Endothelial cell of umbilical vein (primary cell): ENCODE data around the gene SH3D19.

Source experiments
- EZH2 ChIP-seq: IDR thresholded peaks from 2 replicates; pipeline ENCODE4 v1.6.1; 2012; ENCODE audit warnings: borderline replicate concordance, low read depth, mild to moderate bottlenecking, moderate library complexity, low read length, inconsistent platforms; ENCODE audit not compliant: severe bottlenecking
- GATA2 ChIP-seq: IDR thresholded peaks from 2 replicates; pipeline ENCODE4 v1.7.0; 2011; ENCODE audit warnings: low read depth, mild to moderate bottlenecking, moderate library complexity, mixed read lengths, low read length; ENCODE audit not compliant: insufficient read length, insufficient read depth
- MYC ChIP-seq: IDR thresholded peaks from one replicate; pipeline ENCODE4 v1.6.1; 2011; ENCODE audit warnings: mild to moderate bottlenecking, low read depth, low read length
- POLR2A ChIP-seq: IDR thresholded peaks from 2 replicates; pipeline ENCODE4 v1.6.1; 2012; ENCODE audit warnings: low read depth, mild to moderate bottlenecking, control low read depth, low read length
- POLR2AphosphoS5 ChIP-seq: IDR thresholded peaks from 2 replicates; pipeline ENCODE4 v1.6.1; 2012; ENCODE audit warnings: low read depth, mild to moderate bottlenecking, control low read depth, low read length, moderate library complexity; ENCODE audit not compliant: insufficient read depth
- TF ChIP-seq, protein P1 (sequence below): IDR thresholded peaks from 2 replicates; pipeline ENCODE4 v1.6.1; 2011; ENCODE audit not compliant: insufficient read depth, insufficient read length
- TF ChIP-seq, protein P2 (sequence below), 2 donors: IDR thresholded peaks; 1 replicate in 1 of 2; 2 replicates in 1 of 2; pipeline ENCODE4 v1.5.1; 2011; ENCODE audit warnings: low read length in 2 of 2, mild to moderate bottlenecking in 2 of 2, moderate library complexity in 2 of 2, control low read depth in 1 of 2, inconsistent platforms in 1 of 2, low read depth in 1 of 2; ENCODE audit not compliant: insufficient read depth in 1 of 2; ENCODE audit errors: extremely low read depth in 1 of 2

- TF ChIP-seq, protein P1, sequence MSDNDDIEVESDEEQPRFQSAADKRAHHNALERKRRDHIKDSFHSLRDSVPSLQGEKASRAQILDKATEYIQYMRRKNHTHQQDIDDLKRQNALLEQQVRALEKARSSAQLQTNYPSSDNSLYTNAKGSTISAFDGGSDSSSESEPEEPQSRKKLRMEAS, result no peak
- TF ChIP-seq, protein P2, sequence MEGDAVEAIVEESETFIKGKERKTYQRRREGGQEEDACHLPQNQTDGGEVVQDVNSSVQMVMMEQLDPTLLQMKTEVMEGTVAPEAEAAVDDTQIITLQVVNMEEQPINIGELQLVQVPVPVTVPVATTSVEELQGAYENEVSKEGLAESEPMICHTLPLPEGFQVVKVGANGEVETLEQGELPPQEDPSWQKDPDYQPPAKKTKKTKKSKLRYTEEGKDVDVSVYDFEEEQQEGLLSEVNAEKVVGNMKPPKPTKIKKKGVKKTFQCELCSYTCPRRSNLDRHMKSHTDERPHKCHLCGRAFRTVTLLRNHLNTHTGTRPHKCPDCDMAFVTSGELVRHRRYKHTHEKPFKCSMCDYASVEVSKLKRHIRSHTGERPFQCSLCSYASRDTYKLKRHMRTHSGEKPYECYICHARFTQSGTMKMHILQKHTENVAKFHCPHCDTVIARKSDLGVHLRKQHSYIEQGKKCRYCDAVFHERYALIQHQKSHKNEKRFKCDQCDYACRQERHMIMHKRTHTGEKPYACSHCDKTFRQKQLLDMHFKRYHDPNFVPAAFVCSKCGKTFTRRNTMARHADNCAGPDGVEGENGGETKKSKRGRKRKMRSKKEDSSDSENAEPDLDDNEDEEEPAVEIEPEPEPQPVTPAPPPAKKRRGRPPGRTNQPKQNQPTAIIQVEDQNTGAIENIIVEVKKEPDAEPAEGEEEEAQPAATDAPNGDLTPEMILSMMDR (IDR thresholded peaks at IDR 0.05; ENCODE audit: extremely low read depth in 1 of 2, insufficient read depth in 1 of 2, low read depth in 1 of 2, low read length in 2 of 2), result no peak
- TF ChIP-seq POLR2AphosphoS5 (no peak), EZH2 (no peak), MYC (no peak), POLR2A (no peak), GATA2 (no peak)
These were observed 220.8 kb downstream of the SH3D19 start for GRCh38 chr4:151104621-151105020.
